Activated CD4-positive, alpha-beta T cell treated with anti-CD3 and anti-CD28 coated beads, Interleukin-2, amount 10 ng/mL, durations not matched to agents 7 days and 5 days (primary cell): ENCODE data around the gene SSTR3. TPM values are rescaled to one million over a fixed set of nuclear protein-coding genes. Genes with fewer than 3 reads are reported as not detected.

ENCODE experiments used
- CTCF ChIA-PET: fragments of 350-600 bp; sonication (Branson Sonifier 250); formaldehyde crosslinking; loops from one replicate; lab custom pipeline; 2021; ENCODE audit warnings: antibody characterized with exemption; lab: Charles Lee
- POLR2A ChIA-PET: fragments of 350-600 bp; sonication (Branson Sonifier 250); formaldehyde crosslinking; loops from one replicate; lab custom pipeline; 2021; ENCODE audit warnings: antibody characterized with exemption; lab: Charles Lee
- DNase-seq: peaks from one replicate; pipeline ENCODE4 v3.0.0-alpha.2; 2020
- H3K27ac Mint-ChIP-seq: one replicate; pipeline ENCODE4 v1.8.0; 2021; ENCODE audit warnings: mild to moderate bottlenecking, moderate library complexity, mixed read lengths
- H3K27me3 Mint-ChIP-seq: one replicate; pipeline ENCODE4 v1.8.0; 2021; ENCODE audit warnings: mixed read lengths
- H3K36me3 Mint-ChIP-seq: one replicate; pipeline ENCODE4 v1.8.0; 2021; ENCODE audit warnings: low read depth, mixed read lengths
- H3K4me1 Mint-ChIP-seq: one replicate; pipeline ENCODE4 v1.8.0; 2021; ENCODE audit warnings: mixed read lengths
- H3K4me3 Mint-ChIP-seq: one replicate; pipeline ENCODE4 v1.8.0; 2021; ENCODE audit warnings: mild to moderate bottlenecking, moderate library complexity, mixed read lengths
- H3K9me3 Mint-ChIP-seq: one replicate; pipeline ENCODE4 v1.8.0; 2021; ENCODE audit warnings: mixed read lengths
- total RNA-seq, 2 experiments: library from RNA; stranded (reverse); gene quantifications; one replicate each; pipeline ENCODE4 v1.2.3, GENCODE V29; 2021

The SSTR3 gene
- 10 to 100 TPM; 10.1 to 10.2 TPM for total RNA-seq

GRCh38 chr22:37212174-37212906 is at the start of gene SSTR3:
Gene SSTR3 (minus strand): TSS chr22:37212477. CDS start chr22:37207803, 4,674 bp downstream.
- H3K9me3 Mint-ChIP-seq: no peaks in the 10 kb centered on the region
- H3K4me3 Mint-ChIP-seq: no peak within 1 kb of the TSS
- ChIA-PET CTCF (interaction anchor here (0.6 to 6.3 kb wide), 2 partner anchors 12 to 660 kb away, joined by 5 to 44 read pairs; no protein-coding TSS in a partner anchor), POLR2A (interaction anchor here (0.6 kb wide), 1 partner anchor 10 kb away, joined by 3 read pairs; no protein-coding TSS in a partner anchor)
- H3K4me1 Mint-ChIP-seq: peaks cover 57% of the 10 kb centered on the region
- no peak for DNase-seq
- H3K27ac Mint-ChIP-seq: no peak within 1 kb of the TSS
- H3K36me3 Mint-ChIP-seq: peaks cover 17% of the 10 kb centered on the region
- H3K27me3 Mint-ChIP-seq: no peaks in the 10 kb centered on the region

DNA sequence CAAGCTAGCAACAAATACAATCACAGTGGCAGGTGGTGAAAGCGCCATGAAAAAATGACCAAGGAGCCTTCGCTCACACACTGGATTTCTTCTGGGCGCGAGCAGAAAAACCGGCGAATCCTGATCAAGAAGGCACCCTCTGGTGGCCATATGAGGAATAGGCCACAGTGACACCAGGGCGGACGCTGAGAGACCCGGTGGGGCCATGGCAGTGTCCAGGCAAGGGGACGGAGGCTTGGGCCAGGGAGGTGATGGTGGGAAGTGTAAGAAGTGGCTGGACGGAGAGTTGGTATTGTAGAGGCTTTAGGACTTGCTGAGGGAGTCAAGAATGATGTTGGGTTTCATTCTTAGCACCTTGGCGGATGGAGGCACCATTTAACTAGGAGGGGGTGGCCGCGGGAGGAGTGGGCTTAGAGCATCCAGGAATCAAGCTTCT is 48.6 kb upstream of the SSTR3 start:
- Mint-ChIP-seq H3K4me3 (no peak overlapping the region), H3K27ac (no peak overlapping the region), H3K4me1 (peaks cover 33% of the 10 kb centered on the region), H3K36me3 (peaks cover 6% of the 10 kb centered on the region), H3K27me3 (peaks cover 18% of the 10 kb centered on the region), H3K9me3 (peaks cover 11% of the 10 kb centered on the region)
- ChIA-PET CTCF (interaction anchor here (0.5 to 4.7 kb wide), 26 partner anchors 8 to 601 kb away, joined by 3 to 81 read pairs (median 4); partner anchors contain the start of gene RAC2), POLR2A (interaction anchor here (1.0 kb wide), 1 partner anchor 17 kb away, joined by 4 read pairs; the partner anchor contains the start of gene RAC2)
- peak; percentile 69 for DNase-seq

DNA sequence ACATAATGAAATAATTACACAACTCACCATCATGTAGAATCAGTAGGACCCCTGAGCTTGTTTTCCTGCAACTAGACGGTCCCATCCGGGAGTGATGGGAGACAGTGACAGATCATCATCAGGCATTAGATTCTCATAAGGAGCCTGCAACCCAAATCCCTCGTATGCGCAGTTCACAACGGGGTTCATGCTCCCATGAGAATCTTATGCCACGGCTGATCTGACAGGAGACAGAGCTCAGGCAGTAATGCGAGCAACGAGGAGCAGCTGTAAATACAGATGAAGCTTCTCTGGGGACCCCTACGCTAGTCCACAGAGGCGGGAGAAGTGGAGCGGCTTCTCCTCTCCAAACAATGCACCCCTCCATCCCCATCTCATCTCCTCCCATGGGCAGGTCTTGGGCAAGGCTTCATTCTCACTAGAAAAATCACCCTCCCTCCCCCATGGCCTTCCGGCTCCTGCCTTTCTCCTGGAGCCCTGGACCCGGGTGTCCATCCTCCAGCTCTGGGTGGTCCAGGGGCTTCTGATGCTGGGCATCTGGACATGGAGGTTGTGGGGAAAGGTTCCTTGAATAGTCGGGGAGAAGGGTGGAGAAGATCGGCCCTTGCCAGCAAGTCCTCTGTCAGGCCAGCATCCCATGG is 48.0 kb upstream of the SSTR3 start:
- ChIA-PET CTCF (interaction anchor here (0.5 to 4.7 kb wide), 27 partner anchors 9 to 600 kb away, joined by 3 to 81 read pairs (median 4); partner anchors contain the start of gene RAC2), POLR2A (interaction anchor here (1.0 kb wide), 1 partner anchor 16 kb away, joined by 4 read pairs; the partner anchor contains the start of gene RAC2)
- peaks cover 18% of the 10 kb centered on the region for H3K27me3 Mint-ChIP-seq
- no peak for DNase-seq
- H3K27ac Mint-ChIP-seq: no peak overlapping the region
- H3K9me3 Mint-ChIP-seq: peaks cover 11% of the 10 kb centered on the region
- no peak overlapping the region for H3K4me3 Mint-ChIP-seq
- peaks cover 34% of the 10 kb centered on the region for H3K4me1 Mint-ChIP-seq
- H3K36me3 Mint-ChIP-seq: peaks cover 4% of the 10 kb centered on the region

DNA sequence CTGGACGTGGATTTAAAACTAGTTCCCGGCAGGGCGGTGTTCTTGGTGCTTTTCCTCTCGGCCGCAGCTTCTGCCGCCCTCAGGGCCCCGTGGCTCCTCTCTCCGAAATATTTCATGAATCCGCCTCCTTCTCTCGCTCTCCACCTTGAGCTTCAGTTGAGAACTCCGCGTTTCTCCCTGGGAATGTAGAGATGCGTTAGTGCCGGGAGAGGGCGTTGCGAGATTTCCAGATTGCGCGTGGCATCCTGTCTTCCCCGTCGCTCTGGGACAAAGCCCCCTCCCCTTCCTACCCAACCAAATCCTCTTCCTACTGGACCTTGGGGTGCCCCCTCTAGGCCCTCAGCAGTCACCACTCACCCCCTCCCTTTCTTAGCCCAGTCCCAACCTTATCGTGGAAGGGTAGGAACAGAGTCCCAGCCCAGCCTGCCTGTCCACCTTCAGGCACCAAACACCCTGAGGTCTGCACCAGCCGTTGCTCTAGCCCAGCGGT is 47.3 kb upstream of the SSTR3 start:
- no peak for DNase-seq
- Mint-ChIP-seq H3K4me1 (peaks cover 37% of the 10 kb centered on the region), H3K27me3 (peaks cover 18% of the 10 kb centered on the region), H3K36me3 (peaks cover 4% of the 10 kb centered on the region), H3K27ac (no peak overlapping the region), H3K9me3 (peaks cover 9% of the 10 kb centered on the region), H3K4me3 (no peak overlapping the region)
- ChIA-PET CTCF (interaction anchor here (0.7 to 4.7 kb wide), 16 partner anchors 7 to 195 kb away, joined by 3 to 81 read pairs (median 4); partner anchors contain the start of genes CYTH4 and RAC2), POLR2A (no interaction called here)

DNA sequence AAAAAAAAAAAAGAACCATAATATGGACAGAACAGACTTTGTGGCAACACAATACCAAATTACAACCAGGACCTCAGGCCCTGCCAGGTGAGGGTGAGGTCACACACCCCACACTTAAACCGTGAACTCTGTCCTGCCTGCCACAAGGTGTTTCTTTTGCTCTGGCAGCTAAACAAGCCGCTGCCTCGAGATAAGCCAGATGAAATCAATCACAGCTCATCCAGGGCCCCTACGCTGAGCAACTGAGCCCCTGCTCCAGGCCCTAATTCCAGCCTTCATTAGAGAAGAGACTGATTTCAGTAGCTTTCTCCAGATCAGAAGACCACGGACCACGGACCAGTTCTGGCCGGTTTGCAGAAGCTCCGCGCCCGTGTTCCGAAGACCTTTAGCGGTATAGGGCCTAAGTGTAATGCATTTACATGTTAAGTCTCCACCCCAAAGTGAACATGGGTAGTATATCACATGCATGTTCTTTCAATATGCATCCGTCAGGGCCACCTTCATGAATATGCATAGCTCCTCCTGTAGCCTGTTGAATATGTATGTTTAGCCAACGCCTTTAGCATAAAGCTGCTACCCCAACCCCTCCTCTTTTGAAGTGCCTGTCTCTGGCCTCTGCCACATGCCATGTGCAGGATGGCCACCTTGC is 46.6 kb upstream of the SSTR3 start:
- POLR2A ChIA-PET: no interaction called here
- peaks cover 3% of the 10 kb centered on the region for H3K9me3 Mint-ChIP-seq
- CTCF ChIA-PET: interaction anchor here (0.7 to 4.7 kb wide), 10 partner anchors 8 to 194 kb away, joined by 3 to 81 read pairs (median 4); partner anchors contain the start of genes CYTH4 and RAC2
- peaks cover 2% of the 10 kb centered on the region for H3K36me3 Mint-ChIP-seq
- H3K27ac Mint-ChIP-seq: no peak overlapping the region
- H3K4me3 Mint-ChIP-seq: no peak overlapping the region
- H3K27me3 Mint-ChIP-seq: peaks cover 18% of the 10 kb centered on the region
- no peak for DNase-seq
- H3K4me1 Mint-ChIP-seq: peaks cover 37% of the 10 kb centered on the region

- Mint-ChIP-seq H3K9me3 (no peaks in the 10 kb centered on the region), H3K36me3 (no peaks in the 10 kb centered on the region), H3K4me3 (no peak overlapping the region), H3K27ac (no peak overlapping the region), H3K4me1 (peaks cover 37% of the 10 kb centered on the region), H3K27me3 (peaks cover 18% of the 10 kb centered on the region)
- ChIA-PET POLR2A (no interaction called here), CTCF (interaction anchor here (4.7 kb wide), 1 partner anchor 13 kb away, joined by 81 read pairs; the partner anchor contains the start of gene RAC2)
- no peak for DNase-seq
Measured at GRCh38 chr22:37258005-37258752, 45.9 kb upstream of the SSTR3 start.

GRCh38 chr22:37256075-37256726 is 43.9 kb upstream of the SSTR3 start:
- ChIA-PET CTCF (interaction anchor here (0.6 to 1.2 kb wide), 5 partner anchors 11 to 514 kb away, joined by 3 to 4 read pairs (median 3); no protein-coding TSS in a partner anchor), POLR2A (no interaction called here)
- peaks cover 31% of the 10 kb centered on the region for H3K4me1 Mint-ChIP-seq
- no peak overlapping the region for H3K27ac Mint-ChIP-seq
- no peak overlapping the region for H3K4me3 Mint-ChIP-seq
- H3K36me3 Mint-ChIP-seq: no peaks in the 10 kb centered on the region
- peaks cover 7% of the 10 kb centered on the region for H3K27me3 Mint-ChIP-seq
- no peaks in the 10 kb centered on the region for H3K9me3 Mint-ChIP-seq
- no peak for DNase-seq

- Mint-ChIP-seq H3K27me3 (peaks cover 7% of the 10 kb centered on the region), H3K27ac (no peak overlapping the region), H3K4me3 (no peak overlapping the region), H3K9me3 (no peaks in the 10 kb centered on the region), H3K36me3 (no peaks in the 10 kb centered on the region), H3K4me1 (peaks cover 26% of the 10 kb centered on the region)
- ChIA-PET CTCF (interaction anchor here (1.2 kb wide), 1 partner anchor 174 kb away, joined by 4 read pairs; no protein-coding TSS in a partner anchor), POLR2A (no interaction called here)
- no peak for DNase-seq
Measured at GRCh38 chr22:37255558-37256006, 43.3 kb upstream of the SSTR3 start.

DNA sequence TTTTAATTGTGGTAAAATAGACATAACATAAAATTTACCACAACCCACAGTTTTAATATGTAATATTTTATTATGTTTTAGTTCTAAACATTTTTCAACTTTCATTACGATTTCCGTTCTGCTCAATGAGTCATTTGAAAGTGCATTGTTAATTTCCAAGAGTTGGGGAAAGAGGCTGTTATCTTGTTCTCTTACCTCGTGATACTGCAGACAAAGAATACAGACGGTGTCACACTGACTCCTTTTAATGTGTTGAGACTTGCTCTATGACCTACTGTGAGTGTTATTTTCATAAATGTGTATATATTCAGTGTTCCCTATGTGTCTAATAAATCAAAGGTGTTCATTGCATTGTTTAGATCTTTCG is 42.6 kb upstream of the SSTR3 start:
- CTCF ChIA-PET: interaction anchor here (1.1 kb wide), 1 partner anchor 17 kb away, joined by 3 read pairs; no protein-coding TSS in a partner anchor
- no peaks in the 10 kb centered on the region for H3K9me3 Mint-ChIP-seq
- H3K4me3 Mint-ChIP-seq: no peak overlapping the region
- no peaks in the 10 kb centered on the region for H3K36me3 Mint-ChIP-seq
- H3K27me3 Mint-ChIP-seq: peaks cover 7% of the 10 kb centered on the region
- POLR2A ChIA-PET: no interaction called here
- DNase-seq: no peak
- no peak overlapping the region for H3K27ac Mint-ChIP-seq
- H3K4me1 Mint-ChIP-seq: peaks cover 20% of the 10 kb centered on the region

GRCh38 chr22:37254209-37254866 is 42.1 kb upstream of the SSTR3 start:
- Mint-ChIP-seq H3K4me3 (no peak overlapping the region), H3K27me3 (peaks cover 7% of the 10 kb centered on the region), H3K9me3 (no peaks in the 10 kb centered on the region), H3K36me3 (no peaks in the 10 kb centered on the region), H3K4me1 (peaks cover 15% of the 10 kb centered on the region), H3K27ac (no peak overlapping the region)
- DNase-seq: no peak
- ChIA-PET POLR2A (no interaction called here), CTCF (interaction anchor here (1.0 to 1.1 kb wide), 2 partner anchors 18 to 24 kb away, joined by 3 read pairs; no protein-coding TSS in a partner anchor)
